ENCODE results near the gene CLASP1. TPM values are rescaled to one million over a fixed set of nuclear protein-coding genes. Genes with fewer than 3 reads are reported as not detected.
"Not testable (repeated sequence)": the region's sequence is repeated elsewhere in the genome, so short reads cannot be mapped to it uniquely, and the experiment has no call there.

The CLASP1 gene
- total and polyA plus RNA-seq, 3 donors from 2014 or later: 43.8 to 130 (median 103) TPM

DNA sequence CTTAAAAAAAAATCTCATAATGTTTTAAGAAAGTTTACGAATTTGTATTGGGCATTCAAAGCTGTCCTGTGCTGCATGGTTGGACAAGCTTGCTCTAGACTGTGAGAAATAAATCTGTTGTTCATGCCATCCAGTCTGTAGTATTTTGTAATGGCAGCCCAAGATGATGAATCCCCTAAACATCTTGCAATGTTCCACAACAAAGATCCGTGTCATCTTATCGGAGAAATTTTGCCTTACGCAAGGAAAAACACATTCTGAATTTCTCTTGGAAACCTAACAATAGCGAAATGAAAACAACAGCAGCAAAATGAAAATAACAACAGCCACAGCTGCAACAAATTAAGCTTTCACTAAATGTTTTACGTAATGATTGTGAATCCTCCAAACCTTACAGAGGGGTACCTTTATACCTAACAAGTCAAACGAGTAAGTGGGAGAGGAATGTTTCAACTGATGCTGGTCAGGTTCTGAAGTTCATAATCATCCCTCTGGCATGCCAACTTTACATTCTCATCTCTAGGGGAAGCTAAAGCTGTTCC is 194.6 kb downstream of the CLASP1 start:
- intact Hi-C loops (cut with DNase I; ENCODE audit: low total_unique reads): no loop called here
- Histone ChIP-seq H3K4me3 (no peak overlapping the region), H3K9me3 (no peaks in the 10 kb centered on the region), H3K27me3 (no peaks in the 10 kb centered on the region), H3K27ac (no peak overlapping the region), H3K4me1 (no peaks in the 10 kb centered on the region), H3K36me3 (ENCODE audit: low read depth, missing control alignments) (no peaks in the 10 kb centered on the region)
- TF ChIP-seq POLR2A (IDR thresholded peaks at IDR 0.05): no peak
- TF ChIP-seq, protein P1, sequence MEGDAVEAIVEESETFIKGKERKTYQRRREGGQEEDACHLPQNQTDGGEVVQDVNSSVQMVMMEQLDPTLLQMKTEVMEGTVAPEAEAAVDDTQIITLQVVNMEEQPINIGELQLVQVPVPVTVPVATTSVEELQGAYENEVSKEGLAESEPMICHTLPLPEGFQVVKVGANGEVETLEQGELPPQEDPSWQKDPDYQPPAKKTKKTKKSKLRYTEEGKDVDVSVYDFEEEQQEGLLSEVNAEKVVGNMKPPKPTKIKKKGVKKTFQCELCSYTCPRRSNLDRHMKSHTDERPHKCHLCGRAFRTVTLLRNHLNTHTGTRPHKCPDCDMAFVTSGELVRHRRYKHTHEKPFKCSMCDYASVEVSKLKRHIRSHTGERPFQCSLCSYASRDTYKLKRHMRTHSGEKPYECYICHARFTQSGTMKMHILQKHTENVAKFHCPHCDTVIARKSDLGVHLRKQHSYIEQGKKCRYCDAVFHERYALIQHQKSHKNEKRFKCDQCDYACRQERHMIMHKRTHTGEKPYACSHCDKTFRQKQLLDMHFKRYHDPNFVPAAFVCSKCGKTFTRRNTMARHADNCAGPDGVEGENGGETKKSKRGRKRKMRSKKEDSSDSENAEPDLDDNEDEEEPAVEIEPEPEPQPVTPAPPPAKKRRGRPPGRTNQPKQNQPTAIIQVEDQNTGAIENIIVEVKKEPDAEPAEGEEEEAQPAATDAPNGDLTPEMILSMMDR (IDR thresholded peaks at IDR 0.05): no peak
- DNase-seq: no peak
- WGBS, 2 donors: 83 to 90% methylated on average over 7 of the region's 7 CpGs

DNA sequence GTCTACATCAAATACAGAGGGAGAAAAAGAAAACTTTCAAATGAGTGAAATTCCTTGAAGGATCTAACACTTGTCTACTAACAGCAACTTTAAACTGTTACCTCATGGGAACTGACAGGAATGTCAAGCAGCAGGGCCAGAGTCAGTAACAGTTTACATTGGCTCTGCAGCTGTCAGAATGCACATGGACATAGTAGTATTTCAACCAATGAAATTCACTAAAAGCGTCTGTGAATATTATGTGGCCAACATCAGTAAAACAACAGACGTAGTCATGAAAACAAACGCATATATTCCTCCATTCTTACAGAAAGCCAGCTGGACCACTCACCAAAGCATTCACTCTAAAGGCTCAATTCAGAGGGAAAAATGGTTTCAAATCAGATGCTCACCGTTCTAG is 197.9 kb downstream of the CLASP1 start:
- Histone ChIP-seq H3K9me3 (no peaks in the 10 kb centered on the region), H3K27me3 (no peaks in the 10 kb centered on the region), H3K36me3 (ENCODE audit: low read depth, missing control alignments) (no peaks in the 10 kb centered on the region), H3K4me1 (no peaks in the 10 kb centered on the region), H3K27ac (no peak overlapping the region), H3K4me3 (no peak overlapping the region)
- 82 to 84% methylated on average over 4 of the region's 4 CpGs for WGBS, 2 donors
- intact Hi-C loops (cut with DNase I; ENCODE audit: low total_unique reads): no loop called here
- no peak for DNase-seq
- TF ChIP-seq, protein P1 (IDR thresholded peaks at IDR 0.05): no peak
- no peak for TF ChIP-seq POLR2A (IDR thresholded peaks at IDR 0.05)

DNA sequence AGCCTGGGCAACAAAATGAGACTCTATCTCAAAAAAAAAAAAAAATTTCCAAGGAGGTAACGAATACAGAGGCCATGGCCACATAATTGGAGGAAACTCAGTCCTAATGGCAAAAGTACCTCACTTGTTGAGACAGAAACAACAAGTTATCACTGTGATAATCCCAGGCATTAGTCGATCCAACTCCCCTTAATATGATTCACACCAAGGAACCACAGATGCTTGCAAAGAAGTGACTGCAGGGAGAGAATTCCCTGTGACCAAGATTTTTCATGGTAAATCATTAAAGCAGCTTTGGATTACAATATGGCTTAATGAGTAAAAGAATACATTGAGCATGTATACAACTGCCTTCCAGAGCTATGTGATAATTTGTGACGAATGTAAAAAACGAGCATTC is 199.0 kb downstream of the CLASP1 start:
- no peak overlapping the region for H3K27ac ChIP-seq
- H3K4me1 ChIP-seq: no peaks in the 10 kb centered on the region
- no peak overlapping the region for H3K4me3 ChIP-seq
- no peak for TF ChIP-seq POLR2A (IDR thresholded peaks at IDR 0.05)
- TF ChIP-seq, protein P1 (IDR thresholded peaks at IDR 0.05): no peak
- no peaks in the 10 kb centered on the region for H3K9me3 ChIP-seq
- no peak for DNase-seq
- 86 to 91% methylated on average over 4 of the region's 4 CpGs for WGBS, 2 donors
- no peaks in the 10 kb centered on the region for H3K36me3 ChIP-seq (ENCODE audit: low read depth, missing control alignments)
- no peaks in the 10 kb centered on the region for H3K27me3 ChIP-seq
- intact Hi-C loops (cut with DNase I; ENCODE audit: low total_unique reads): no loop called here

DNA sequence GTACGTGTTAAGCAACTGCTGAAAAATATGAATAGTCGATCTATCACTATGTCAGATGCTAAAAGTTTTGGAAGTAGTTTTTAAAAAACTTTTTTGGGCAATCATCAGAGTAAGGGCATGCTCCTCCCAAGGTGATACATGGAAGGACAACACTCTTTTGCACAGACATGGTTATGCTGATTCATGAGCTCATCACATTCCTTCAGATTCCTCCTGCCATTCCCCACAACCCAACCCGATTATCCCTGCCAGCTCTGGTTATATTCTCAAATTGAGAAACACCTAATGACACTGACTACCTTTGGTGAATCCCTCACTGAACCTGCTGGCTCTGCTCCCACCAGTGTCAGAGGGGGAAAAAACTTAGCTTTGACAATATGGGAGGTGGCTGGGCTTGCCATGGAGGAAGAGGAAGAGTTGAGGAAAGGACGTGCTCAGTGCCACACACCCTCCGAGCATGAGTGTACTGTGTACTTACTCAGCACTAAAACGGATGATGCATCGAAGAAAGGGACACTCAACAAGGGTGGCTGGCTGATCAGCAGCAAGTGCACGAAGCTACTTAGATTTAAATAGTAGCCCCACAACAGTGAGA is 202.5 kb downstream of the CLASP1 start:
- H3K27ac ChIP-seq: no peak overlapping the region
- TF ChIP-seq, protein P1 (IDR thresholded peaks at IDR 0.05): no peak
- TF ChIP-seq POLR2A (IDR thresholded peaks at IDR 0.05): no peak
- intact Hi-C loops (cut with DNase I; ENCODE audit: low total_unique reads): no loop called here
- H3K9me3 ChIP-seq: no peaks in the 10 kb centered on the region
- WGBS, 2 donors: 93% methylated on average over 8 of the region's 8 CpGs
- H3K36me3 ChIP-seq (ENCODE audit: low read depth, missing control alignments): no peaks in the 10 kb centered on the region
- H3K4me3 ChIP-seq: no peak overlapping the region
- H3K27me3 ChIP-seq: no peaks in the 10 kb centered on the region
- DNase-seq: no peak
- H3K4me1 ChIP-seq: no peaks in the 10 kb centered on the region

DNA sequence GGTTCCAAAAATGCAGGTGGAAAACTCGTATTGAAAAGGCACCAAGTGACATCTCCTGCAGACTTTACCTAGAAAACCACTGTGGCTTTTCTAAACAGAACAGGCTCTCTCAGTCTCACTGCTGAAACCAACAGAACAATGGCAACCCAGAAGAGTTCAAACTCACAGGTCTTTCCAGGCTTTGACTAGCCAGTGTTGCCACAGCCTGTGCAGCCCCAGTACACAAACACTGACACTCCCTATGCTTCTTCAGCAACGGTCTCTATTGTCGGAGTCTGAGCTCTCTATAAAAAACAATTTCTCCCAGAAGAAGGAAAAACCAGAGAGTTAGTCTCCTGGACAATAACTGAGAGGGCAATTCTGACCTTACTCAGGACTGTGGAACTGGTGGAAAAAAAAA is 206.4 kb downstream of the CLASP1 start:
- Histone ChIP-seq H3K27me3 (no peaks in the 10 kb centered on the region), H3K9me3 (no peaks in the 10 kb centered on the region), H3K27ac (no peak overlapping the region), H3K4me3 (no peak overlapping the region), H3K4me1 (no peaks in the 10 kb centered on the region), H3K36me3 (ENCODE audit: low read depth, missing control alignments) (no peaks in the 10 kb centered on the region)
- TF ChIP-seq, protein P1 (IDR thresholded peaks at IDR 0.05): no peak
- no peak for TF ChIP-seq POLR2A (IDR thresholded peaks at IDR 0.05)
- intact Hi-C loops (cut with DNase I; ENCODE audit: low total_unique reads): no loop called here
- DNase-seq: no peak
- 92 to 95% methylated on average over 3 of the region's 3 CpGs for WGBS, 2 donors

DNA sequence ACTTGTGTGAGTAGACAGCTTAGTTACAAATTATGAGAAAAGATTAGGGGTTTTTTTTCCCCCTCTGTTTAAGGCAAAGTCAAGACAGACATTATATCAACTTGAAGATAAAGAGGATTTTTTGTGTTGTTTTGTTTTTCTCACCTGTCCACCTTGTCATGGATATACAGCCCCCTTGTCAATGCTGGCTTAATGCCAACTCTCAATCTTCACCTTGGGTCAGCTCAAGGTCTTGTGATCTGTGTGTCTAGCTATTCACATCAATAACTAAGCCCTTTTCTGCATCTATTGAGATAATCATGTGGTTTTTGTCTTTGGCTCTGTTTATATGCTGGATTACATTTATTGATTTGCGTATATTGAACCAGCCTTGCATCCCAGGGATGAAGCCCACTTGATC is 211.0 kb downstream of the CLASP1 start:
- H3K9me3 ChIP-seq; DNase-seq; H3K4me1 ChIP-seq; H3K36me3 ChIP-seq (ENCODE audit: low read depth, missing control alignments); intact Hi-C loops (cut with DNase I; ENCODE audit: low total_unique reads); H3K4me3 ChIP-seq; H3K27me3 ChIP-seq; H3K27ac ChIP-seq: not testable (repeated sequence)
- WGBS, 2 donors: 91 to 96% methylated on average over 1 of the region's 1 CpG
